H1 (cell line): ENCODE measurements around the gene TARBP2. TPM values are rescaled to one million over a fixed set of nuclear protein-coding genes. Genes with fewer than 3 reads are reported as not detected.

Source experiments
- CTCF ChIA-PET: fragments of 300-600 bp; sonication (Branson Sonifier 250); formaldehyde crosslinking; loops from one replicate; lab custom pipeline; 2021; ENCODE audit not compliant: partially characterized antibody; lab: Charles Lee
- POLR2A ChIA-PET: fragments of 300-600 bp; sonication (Branson Sonifier 250); formaldehyde crosslinking; loops from one replicate; lab custom pipeline; 2021; ENCODE audit warnings: inconsistent platforms; ENCODE audit not compliant: partially characterized antibody; lab: Charles Lee
- DNase-seq, 2 experiments: peaks; one replicate each; pipeline versions ENCODE4 v3.0.0 to v3.0.0-alpha.2; 2010 to 2022; ENCODE audit warnings: low spot score in 2 of 2, low read depth in 1 of 2, mixed read lengths in 1 of 2
- FAIRE-seq: peaks from 2 replicates; lab custom pipeline; 2011; peaks lifted over from hg19 to GRCh38; lab: Jason Lieb, UNC
- H2AFZ ChIP-seq: 2 replicates; pipeline ENCODE4 v1.8.1; 2012; ENCODE audit warnings: low read length, inconsistent platforms
- H2AK5ac ChIP-seq: 2 replicates; pipeline ENCODE4 v1.6.1; 2013; ENCODE audit warnings: low read depth, low read length
- H2BK120ac ChIP-seq: replicated peaks from 2 replicates; pipeline ENCODE3; 2013; ENCODE audit warnings: low read depth, low read length, inconsistent platforms
- H2BK12ac ChIP-seq: 2 replicates; pipeline ENCODE4 v1.6.1; 2013; ENCODE audit warnings: low read depth, low read length
- H2BK15ac ChIP-seq: 2 replicates; pipeline ENCODE4 v1.6.1; 2013; ENCODE audit warnings: low read length
- H2BK20ac ChIP-seq: 2 replicates; pipeline ENCODE4 v1.6.1; 2013; ENCODE audit warnings: low read length
- H2BK5ac ChIP-seq: 2 replicates; pipeline ENCODE4 v1.6.1; 2013; ENCODE audit warnings: low read depth, low read length
- H3K14ac ChIP-seq: 2 replicates; pipeline ENCODE4 v1.6.1; 2013; ENCODE audit warnings: inconsistent platforms; ENCODE audit not compliant: insufficient read length
- H3K18ac ChIP-seq: 2 replicates; pipeline ENCODE4 v1.6.1; 2013; ENCODE audit warnings: low read length; ENCODE audit errors: extremely low read depth
- H3K23ac ChIP-seq: 2 replicates; pipeline ENCODE4 v1.6.1; 2013; ENCODE audit warnings: inconsistent platforms; ENCODE audit not compliant: insufficient read length
- H3K23me2 ChIP-seq: 2 replicates; pipeline ENCODE4 v1.6.1; 2013; ENCODE audit warnings: low read depth, low read length
- H3K27ac ChIP-seq: 2 replicates; pipeline ENCODE4 v1.6.1; 2011; ENCODE audit warnings: low read depth, low read length, inconsistent platforms
- H3K27me3 ChIP-seq, 4 experiments: replicated peaks in 1 of 4; 1 replicate in 1 of 4; 2 replicates in 3 of 4; pipeline versions ENCODE4 v1.6.1 to v1.8.1; 2011 to 2013; ENCODE audit warnings: low read length in 3 of 4, mild to moderate bottlenecking in 3 of 4, inconsistent platforms in 2 of 4, mixed read lengths in 2 of 4, moderate library complexity in 1 of 4; ENCODE audit not compliant: control insufficient read depth in 3 of 4, insufficient read depth in 3 of 4; ENCODE audit errors: extremely low read depth in 1 of 4
- H3K36me3 ChIP-seq, 4 experiments: 2 replicates each; pipeline versions ENCODE4 v1.6.1 to v1.8.1; 2011 to 2013; ENCODE audit warnings: mild to moderate bottlenecking in 4 of 4, low read length in 3 of 4, moderate library complexity in 2 of 4, control low read depth in 1 of 4, inconsistent platforms in 1 of 4; ENCODE audit not compliant: insufficient read depth in 4 of 4, control insufficient read depth in 2 of 4
- H3K4ac ChIP-seq: replicated peaks from 2 replicates; pipeline ENCODE3; 2013; ENCODE audit warnings: low read length, low read depth, mixed read lengths, inconsistent platforms; ENCODE audit not compliant: insufficient read length
- H3K4me1 ChIP-seq, 4 experiments: replicated peaks in 1 of 4; 1 replicate in 1 of 4; 2 replicates in 3 of 4; pipeline versions ENCODE4 v1.6.1 to v1.8.1; 2011 to 2013; ENCODE audit warnings: low read length in 3 of 4, inconsistent platforms in 2 of 4, mixed read lengths in 1 of 4; ENCODE audit not compliant: insufficient read depth in 4 of 4, control insufficient read depth in 3 of 4
- H3K4me2 ChIP-seq, 2 experiments: 2 replicates each; pipeline versions ENCODE4 v1.6.1 to v1.8.1; 2011 to 2013; ENCODE audit warnings: low read depth in 2 of 2, low read length in 2 of 2, control low read depth in 1 of 2, inconsistent platforms in 1 of 2, mild to moderate bottlenecking in 1 of 2; ENCODE audit not compliant: insufficient read depth in 1 of 2
- H3K4me3 ChIP-seq, 4 experiments: fragments of 200-600, 300-600 bp in 1 of 4; sonication (generic), shearing (Covaris generic), sonication (Bioruptor Twin) in 1 of 4; 2 replicates each; pipeline versions ENCODE4 v1.5.1 to v1.8.1; 2011 to 2016; ENCODE audit warnings: low read length in 4 of 4, low read depth in 3 of 4, control low read depth in 2 of 4, inconsistent platforms in 2 of 4, mild to moderate bottlenecking in 2 of 4, mixed read lengths in 1 of 4, moderate library complexity in 1 of 4; ENCODE audit not compliant: insufficient read depth in 2 of 4; ENCODE audit errors: extremely low read depth in 1 of 4
- H3K56ac ChIP-seq: replicated peaks from 2 replicates; pipeline ENCODE3; 2013; ENCODE audit warnings: low read depth, mild to moderate bottlenecking, mixed read lengths, low read length, inconsistent platforms; ENCODE audit not compliant: insufficient read length
- H3K79me1 ChIP-seq: 2 replicates; pipeline ENCODE4 v1.6.1; 2013; ENCODE audit warnings: low read depth, low read length, control low read depth
- H3K79me2 ChIP-seq, 2 experiments: 2 replicates each; pipeline versions ENCODE4 v1.6.1 to v1.8.1; 2012 to 2013; ENCODE audit warnings: low read length in 2 of 2, mild to moderate bottlenecking in 2 of 2, inconsistent platforms in 1 of 2; ENCODE audit not compliant: insufficient read depth in 2 of 2, control insufficient read depth in 1 of 2
- H3K9ac ChIP-seq, 4 experiments: replicated peaks in 1 of 4; 1 replicate in 1 of 4; 2 replicates in 3 of 4; pipeline versions ENCODE4 v1.6.1 to v1.8.1; 2011 to 2013; ENCODE audit warnings: low read depth in 3 of 4, low read length in 3 of 4, control low read depth in 2 of 4, mild to moderate bottlenecking in 2 of 4, moderate library complexity in 2 of 4, inconsistent platforms in 1 of 4; ENCODE audit errors: extremely low read depth in 1 of 4
- H3K9me3 ChIP-seq, 2 experiments: 2 replicates each; pipeline versions ENCODE4 v1.6.1 to v1.8.1; 2012 to 2013; ENCODE audit warnings: mild to moderate bottlenecking in 2 of 2, moderate library complexity in 2 of 2, control low read depth in 1 of 2, inconsistent platforms in 1 of 2, low read depth in 1 of 2, low read length in 1 of 2, mixed read lengths in 1 of 2; ENCODE audit not compliant: insufficient read depth in 2 of 2
- H4K20me1 ChIP-seq, 2 experiments: replicated peaks in 1 of 2; 2 replicates each; pipeline versions ENCODE3 to v1.8.1; 2011 to 2013; ENCODE audit warnings: inconsistent platforms in 2 of 2, low read length in 2 of 2, mild to moderate bottlenecking in 1 of 2; ENCODE audit not compliant: insufficient read depth in 2 of 2, control insufficient read depth in 1 of 2
- H4K5ac ChIP-seq: 2 replicates; pipeline ENCODE4 v1.6.1; 2013; ENCODE audit warnings: low read length, low read depth, mixed read lengths, inconsistent platforms; ENCODE audit not compliant: insufficient read length
- H4K8ac ChIP-seq: 2 replicates; pipeline ENCODE4 v1.8.0; 2013; ENCODE audit warnings: mild to moderate bottlenecking, moderate library complexity, low read length, inconsistent platforms; ENCODE audit not compliant: insufficient read depth; ENCODE audit errors: extremely low read depth
- H4K91ac ChIP-seq: replicated peaks from 2 replicates; pipeline ENCODE3; 2013; ENCODE audit warnings: low read length, mixed read lengths, inconsistent platforms; ENCODE audit not compliant: insufficient read length
- BRCA1 ChIP-seq: IDR thresholded peaks from 2 replicates; pipeline ENCODE4 v1.6.1; 2012; ENCODE audit warnings: low read depth, low read length, improper control_type of control experiment
- TAF7 ChIP-seq: optimal IDR thresholded peaks from 2 replicates; pipeline ENCODE3; 2011; ENCODE audit warnings: low read depth, mild to moderate bottlenecking, inconsistent platforms, low read length, moderate library complexity, borderline replicate concordance
- TCF12 ChIP-seq: IDR thresholded peaks from 2 replicates; pipeline ENCODE4 v1.6.1; 2011; ENCODE audit warnings: low read depth, mild to moderate bottlenecking, low read length
- WGBS, 2 experiments: shearing (Covaris generic) in 1 of 2; methylation state at CpG; one replicate each; pipeline versions ENCODE4 v1.1.6 to v1.1.7; 2013 to 2015; ENCODE audit warnings: low lambda C conversion rate in 2 of 2, mixed read lengths in 2 of 2, inconsistent platforms in 1 of 2, low coverage in 1 of 2, missing lambda C conversion rate in 1 of 2; ENCODE audit not compliant: insufficient replicate concordance in 2 of 2, insufficient coverage in 1 of 2, insufficient read length in 1 of 2; ENCODE audit errors: extremely low coverage in 1 of 2, missing lambda C conversion rate in 1 of 2; 5-methylcytosine and 5-hydroxymethylcytosine counted together
- polyA plus RNA-seq, 7 experiments: library from polyadenylated mRNA; depleted of rRNA in 3 of 7; stranded (reverse) in 5 of 7; unstranded in 2 of 7; fragments of >200 nt in 5 of 7; fragments of 200-250 nt in 2 of 7; gene quantifications; 1 replicate in 5 of 7; 2 replicates in 1 of 7; 4 replicates in 1 of 7; pipeline versions ENCODE4 v1.2.1 to v1.2.3, GENCODE V29; 2011 to 2013; ENCODE audit warnings: missing spikeins in 2 of 7, mixed read lengths in 2 of 7
- total RNA-seq: library from RNA; stranded (reverse); fragmentation: NEBNext Ultra II Directional; extraction: Animal tissue kit (Norgen Biotek cat#: 25700); gene quantifications from 2 replicates; pipeline ENCODE4 v1.2.1, GENCODE V29; 2021

TARBP2 gene
- total and polyA plus RNA-seq, 2 of the 8 experiments (the other 6 are each of a cell fraction or from before 2014, with no cell fraction given), result 69.9 to 122 TPM

GRCh38 chr12:53532021-53532420 is 30.9 kb downstream of the TARBP2 start:
- Histone ChIP-seq H3K4me2 (no peak overlapping the region), H3K79me1 (no peaks in the 10 kb centered on the region), H3K9me3 (no peaks in the 10 kb centered on the region), H3K56ac (no peak overlapping the region), H3K36me3 (peaks cover 2 to 19% (median 9%) of the 10 kb centered on the region in 4 experiments), H3K9ac (no peak overlapping the region), H4K91ac (no peak overlapping the region), H3K79me2 (no peaks in the 10 kb centered on the region), H2BK120ac (no peak overlapping the region), H2AK5ac (no peak overlapping the region), H4K5ac (no peak overlapping the region), H2BK12ac (no peak overlapping the region), H3K27ac (no peak overlapping the region), H3K18ac (no peak overlapping the region), H3K23ac (no peak overlapping the region), H3K14ac (no peak overlapping the region), H2BK5ac (no peak overlapping the region), H4K20me1 (no peaks in the 10 kb centered on the region), H3K4ac (no peak overlapping the region), H3K4me3 (no peak overlapping the region), H4K8ac (no peak overlapping the region), H3K27me3 (no peaks in the 10 kb centered on the region), H2BK15ac (no peak overlapping the region), H2BK20ac (no peak overlapping the region), H3K23me2 (no peaks in the 10 kb centered on the region), H2AFZ (no peak overlapping the region), H3K4me1 (no peaks in the 10 kb centered on the region)
- no peak for TF ChIP-seq TCF12
- TF ChIP-seq TAF7, result no peak
- TF ChIP-seq BRCA1, result no peak
- DNase-seq, result no peak
- ChIA-PET CTCF (interaction anchor here (2.1 kb wide), 1 partner anchor 144 kb away, joined by 4 read pairs; the partner anchor contains the start of gene ATP5MC2), POLR2A (interaction anchor here (1.0 kb wide), 1 partner anchor 31 kb away, joined by 4 read pairs; the partner anchor contains the start of gene TARBP2)
- FAIRE-seq, result no peak
- 92% methylated on average over 3 of the region's 3 CpGs; no CpG with 5 or more reads in 1 of the 2 experiments for WGBS, 2 experiments
